K562 (cell line): ENCODE measurements around the gene LRCOL1. TPM values are rescaled to one million over a fixed set of nuclear protein-coding genes. Genes with fewer than 3 reads are reported as not detected.

Experiments used
- ATAC-seq: fragments of 200-7000 bp; cut with Tn5 transposase; 3 replicates; pipeline ENCODE4 v1.9.1; 2020; ENCODE audit warnings: moderate library complexity
- BruUV-seq: library from RNA; stranded (reverse); fragments of 400-500 nt; replicated peaks from 2 replicates; lab custom pipeline; 2021; lab: Mats Ljungman, UMichigan
- CTCF ChIA-PET: fragments of 300-600 bp; formaldehyde crosslinking; extraction: SDS; loops from one replicate; lab custom pipeline; 2021; ENCODE audit warnings: low intra/inter-chr PET ratio; lab: Yijun Ruan, JAX
- POLR2A ChIA-PET: fragments of 300-600, 350-650 bp; sonication (Branson Sonifier 250); formaldehyde crosslinking; extraction: SDS; loops from one replicate; lab custom pipeline; 2021; ENCODE audit warnings: antibody characterized with exemption, inconsistent platforms; lab: Yijun Ruan, JAX
- DNase-seq, 4 experiments: peaks; one replicate each; pipeline versions ENCODE4 v3.0.0 to v3.0.0-alpha.2; 2011 to 2018; ENCODE audit warnings: low spot score in 3 of 4, mixed read lengths in 3 of 4; ENCODE audit errors: extremely low read depth in 1 of 4
- FAIRE-seq: peaks from 2 replicates; lab custom pipeline; 2011; peaks lifted over from hg19 to GRCh38; lab: Jason Lieb, UNC
- H2AFZ ChIP-seq: 2 replicates; pipeline ENCODE4 v1.6.0; 2011; ENCODE audit warnings: low read depth, low read length, control low read depth, inconsistent platforms
- H3K27ac ChIP-seq: fragments of 200-600 bp; 3 replicates; pipeline ENCODE4 v1.8.0; 2011; ENCODE audit warnings: low read depth, mild to moderate bottlenecking, control low read depth, inconsistent platforms, low read length, moderate library complexity, mixed read lengths; ENCODE audit errors: extremely low read depth
- H3K27me3 ChIP-seq, 2 experiments: fragments of 300-600 bp in 1 of 2; 2 replicates in 1 of 2; 3 replicates in 1 of 2; pipeline versions ENCODE4 v1.6.0 to v1.8.0; 2011; ENCODE audit warnings: inconsistent platforms in 2 of 2, low read length in 2 of 2, mild to moderate bottlenecking in 1 of 2, mixed read lengths in 1 of 2, moderate library complexity in 1 of 2; ENCODE audit not compliant: control insufficient read depth in 2 of 2, insufficient read depth in 2 of 2
- H3K36me3 ChIP-seq: fragments of 300-600 bp; 3 replicates; pipeline ENCODE4 v1.8.0; 2011; ENCODE audit warnings: mild to moderate bottlenecking, low read length, inconsistent platforms; ENCODE audit not compliant: control insufficient read depth, insufficient read depth
- H3K4me1 ChIP-seq, 2 experiments: fragments of 200-600 bp in 1 of 2; replicated peaks in 1 of 2; 2 replicates in 1 of 2; 3 replicates in 1 of 2; pipeline versions ENCODE4 v1.5.1 to v1.8.0; 2011; ENCODE audit warnings: inconsistent platforms in 2 of 2, low read length in 2 of 2, mild to moderate bottlenecking in 1 of 2, mixed read lengths in 1 of 2, moderate library complexity in 1 of 2; ENCODE audit not compliant: control insufficient read depth in 2 of 2, insufficient read depth in 2 of 2
- H3K4me2 ChIP-seq: 2 replicates; pipeline ENCODE4 v1.6.1; 2011; ENCODE audit warnings: low read length, control low read depth, inconsistent platforms, mixed read lengths; ENCODE audit not compliant: insufficient read depth
- H3K4me3 ChIP-seq: fragments of 200-600 bp; sonication (generic), shearing (Covaris generic); 2 replicates; pipeline ENCODE4 v1.5.1; 2016; ENCODE audit warnings: control low read depth, inconsistent platforms
- H3K79me2 ChIP-seq: fragments of 200-600 bp; 3 replicates; pipeline ENCODE4 v1.8.0; 2011; ENCODE audit warnings: low read length, inconsistent platforms; ENCODE audit not compliant: control insufficient read depth, insufficient read depth
- H3K9ac ChIP-seq, 2 experiments: 2 replicates each; pipeline versions ENCODE4 v1.6.0 to v1.6.1; 2011; ENCODE audit warnings: low read depth in 2 of 2, low read length in 2 of 2, control low read depth in 1 of 2, inconsistent platforms in 1 of 2, mild to moderate bottlenecking in 1 of 2, mixed read lengths in 1 of 2; ENCODE audit not compliant: insufficient read depth in 1 of 2
- H3K9me1 ChIP-seq: one replicate; pipeline ENCODE4 v1.6.0; 2011; ENCODE audit warnings: inconsistent platforms, mild to moderate bottlenecking, low read length, moderate library complexity; ENCODE audit not compliant: control insufficient read depth, insufficient read depth
- H3K9me3 ChIP-seq: replicated peaks from 2 replicates; pipeline ENCODE4 v1.5.1; 2011; ENCODE audit warnings: low read depth, low read length, inconsistent platforms; ENCODE audit not compliant: control insufficient read depth, insufficient read depth
- H4K20me1 ChIP-seq: replicated peaks from 2 replicates; pipeline ENCODE4 v1.6.1; 2011; ENCODE audit warnings: low read length, inconsistent platforms, mixed read lengths; ENCODE audit not compliant: control insufficient read depth, insufficient read depth
- ELF1 ChIP-seq: fragments of 200-800 bp; sonication (Bioruptor generic); IDR thresholded peaks from 2 replicates; pipeline ENCODE4 v1.6.1; 2016; ENCODE audit warnings: missing genetic modification characterization, missing compliant biosample characterization
- NUFIP1 ChIP-seq: fragments of 450-650 bp; IDR thresholded peaks from 2 replicates; pipeline ENCODE4 v1.6.1; 2018; ENCODE audit not compliant: partially characterized antibody
- POLR3A ChIP-seq: IDR thresholded peaks from 2 replicates; pipeline ENCODE4 v1.6.1; 2011; ENCODE audit warnings: borderline replicate concordance, mild to moderate bottlenecking, moderate library complexity; ENCODE audit not compliant: insufficient read length, insufficient read depth; ENCODE audit errors: extremely low read depth
- SETDB1 ChIP-seq: IDR thresholded peaks from one replicate; pipeline ENCODE4 v1.6.1; 2012; ENCODE audit warnings: low read length, control low read depth, inconsistent platforms
- SRF ChIP-seq, 2 experiments: fragments of 250-450, 450-650 bp in 1 of 2; sonication (Bioruptor Pico) in 1 of 2; sonication (generic) in 1 of 2; formaldehyde crosslinking; IDR thresholded peaks; 2 replicates each; pipeline versions ENCODE4 v1.5.0 to v1.5.1; 2020 to 2022; ENCODE audit warnings: mild to moderate bottlenecking in 1 of 2, missing genetic modification reagents in 1 of 2
- U2AF2 ChIP-seq: fragments of 200-400 bp; formaldehyde crosslinking; optimal IDR thresholded peaks from 2 replicates; pipeline ENCODE3; 2017; ENCODE audit warnings: low read depth, mild to moderate bottlenecking, low read length
- ZBTB7A ChIP-seq: IDR thresholded peaks from 2 replicates; pipeline ENCODE4 v1.6.1; 2011; ENCODE audit warnings: low read depth, mild to moderate bottlenecking, low read length, moderate library complexity, borderline replicate concordance; ENCODE audit not compliant: control insufficient read depth
- ZNF224 ChIP-seq: sonication (generic); formaldehyde crosslinking; IDR thresholded peaks from 2 replicates; pipeline ENCODE4 v1.8.0; 2022; ENCODE audit warnings: mild to moderate bottlenecking, missing genetic modification reagents
- ZNF695 ChIP-seq: fragments of 450-650 bp; formaldehyde crosslinking; IDR thresholded peaks from 2 replicates; pipeline ENCODE4 v1.4.0; 2020; ENCODE audit warnings: mild to moderate bottlenecking, moderate library complexity
- WGBS: fragments of 100-300 bp; shearing (Covaris generic); methylation state at CpG from one replicate; pipeline ENCODE4 v1.1.6; 2016; ENCODE audit warnings: low coverage, mixed read lengths; ENCODE audit not compliant: insufficient coverage; ENCODE audit errors: missing lambda C conversion rate; 5-methylcytosine and 5-hydroxymethylcytosine counted together
- in situ Hi-C: fragments of 300-500 bp; cut with MboI; formaldehyde crosslinking; loops from 4 replicates; pipeline ENCODE4 v1.15.0; 2018; ENCODE audit warnings: inconsistent platforms, mixed read lengths
- intact Hi-C: fragments of 100-400 bp; cut with micrococcal nuclease; formaldehyde crosslinking; loops from 2 replicates; pipeline ENCODE4 v1.14.2; 2022
- polyA plus RNA-seq, 8 experiments: library from polyadenylated mRNA; depleted of rRNA in 4 of 8; stranded (reverse) in 5 of 8; unstranded in 3 of 8; fragments of >200 nt; fragmentation: Nextera tagmentation in 2 of 8; fragmentation: Illumina TruSeq in 1 of 8; extraction: Ambion mirVana in 2 of 8; extraction: Trizol in 1 of 8; gene quantifications; 2 replicates each; pipeline versions ENCODE4 v1.2.1 to v1.2.3, GENCODE V29; 2011 to 2014; ENCODE audit warnings: inconsistent platforms in 1 of 8, missing spikeins in 1 of 8
- total RNA-seq, 7 experiments: library from RNA; depleted of rRNA in 6 of 7; stranded (reverse); fragments of >200 nt in 6 of 7; fragmentation: Illumina TruSeq in 2 of 7; extraction: Trizol in 2 of 7; gene quantifications; 2 replicates each; pipeline versions ENCODE4 v1.2.1 to v1.2.3, GENCODE V29; 2011 to 2021; ENCODE audit warnings: low replicate concordance in 1 of 7
- TF ChIP-seq, protein P1 (sequence below): fragments of 450-650 bp; IDR thresholded peaks from 2 replicates; pipeline ENCODE4 v1.6.1; 2014; ENCODE audit warnings: low read depth, mild to moderate bottlenecking, moderate library complexity, borderline replicate concordance

The LRCOL1 gene
- total and polyA plus RNA-seq, 9 of the 15 experiments (the other 6 are each of a cell fraction or from before 2014, with no cell fraction given), result not detected

DNA sequence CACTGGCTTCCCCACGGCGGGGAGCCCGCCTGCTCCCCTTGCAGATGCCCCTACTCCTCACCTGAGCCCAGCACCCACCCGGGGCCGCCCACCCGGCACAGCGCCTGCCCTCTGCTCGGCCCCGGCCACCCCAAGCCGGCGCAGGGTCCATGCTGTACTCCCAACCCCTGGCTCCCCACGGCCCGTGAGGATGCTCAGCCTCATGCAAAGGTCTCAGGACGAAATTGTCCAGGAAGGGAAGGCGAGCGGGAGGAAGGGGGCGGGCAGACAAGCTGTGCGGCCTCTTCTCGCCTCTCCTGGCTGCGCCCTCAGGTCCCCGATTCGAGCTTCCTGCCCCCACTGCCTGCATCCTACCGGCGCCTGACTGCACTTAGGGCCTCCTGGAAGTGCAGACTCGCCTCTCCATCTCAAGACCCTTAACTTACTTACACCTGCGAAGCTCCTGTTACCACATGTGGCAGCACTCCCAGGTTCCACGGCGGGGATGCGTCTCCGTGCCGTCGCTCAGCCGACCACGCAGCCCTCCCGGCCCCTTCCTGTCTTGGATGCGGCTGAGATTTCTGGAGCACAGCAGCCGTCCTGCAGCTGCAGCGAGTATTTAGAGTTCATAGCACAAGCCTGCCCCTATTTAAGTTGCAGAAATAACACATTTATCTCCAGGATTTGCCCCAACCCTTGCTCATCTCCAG is 18.0 kb downstream of the LRCOL1 start:
- Histone ChIP-seq H3K27me3 (peaks cover 38 to 65% of the 10 kb centered on the region in 2 experiments), H3K27ac (no peak overlapping the region), H3K9me3 (no peaks in the 10 kb centered on the region; the same call in 1 of the 2 replicates), H3K9ac (no peak overlapping the region), H3K9me1 (no peaks in the 10 kb centered on the region), H3K4me1 (peaks cover 0 to 38% of the 10 kb centered on the region in 2 experiments; a peak in 2 of 5 replicates), H3K79me2 (no peaks in the 10 kb centered on the region), H3K4me2 (no peak overlapping the region), H2AFZ (no peak overlapping the region)
- in situ Hi-C loops (no loop called here), intact Hi-C loops (no loop called here)
- ATAC-seq, result no peak
- POLR2A ChIA-PET, result no interaction called here
- CTCF ChIA-PET, result no interaction called here
- 9% methylated on average over 10 of the region's 38 CpGs for WGBS
- no TSS peak for BruUV-seq
- no peak for DNase-seq
- no peak for TF ChIP-seq ELF1 (tag)
- TF ChIP-seq, all 486 proteins: peak for 0
- H4K20me1 ChIP-seq, result 0 out of 2 replicates have a peak, but pooled peaks cover 9% of the 10 kb centered on the region
- no peak overlapping the region for H3K4me3 ChIP-seq
- no peaks in the 10 kb centered on the region for H3K36me3 ChIP-seq
- no peak for FAIRE-seq

DNA sequence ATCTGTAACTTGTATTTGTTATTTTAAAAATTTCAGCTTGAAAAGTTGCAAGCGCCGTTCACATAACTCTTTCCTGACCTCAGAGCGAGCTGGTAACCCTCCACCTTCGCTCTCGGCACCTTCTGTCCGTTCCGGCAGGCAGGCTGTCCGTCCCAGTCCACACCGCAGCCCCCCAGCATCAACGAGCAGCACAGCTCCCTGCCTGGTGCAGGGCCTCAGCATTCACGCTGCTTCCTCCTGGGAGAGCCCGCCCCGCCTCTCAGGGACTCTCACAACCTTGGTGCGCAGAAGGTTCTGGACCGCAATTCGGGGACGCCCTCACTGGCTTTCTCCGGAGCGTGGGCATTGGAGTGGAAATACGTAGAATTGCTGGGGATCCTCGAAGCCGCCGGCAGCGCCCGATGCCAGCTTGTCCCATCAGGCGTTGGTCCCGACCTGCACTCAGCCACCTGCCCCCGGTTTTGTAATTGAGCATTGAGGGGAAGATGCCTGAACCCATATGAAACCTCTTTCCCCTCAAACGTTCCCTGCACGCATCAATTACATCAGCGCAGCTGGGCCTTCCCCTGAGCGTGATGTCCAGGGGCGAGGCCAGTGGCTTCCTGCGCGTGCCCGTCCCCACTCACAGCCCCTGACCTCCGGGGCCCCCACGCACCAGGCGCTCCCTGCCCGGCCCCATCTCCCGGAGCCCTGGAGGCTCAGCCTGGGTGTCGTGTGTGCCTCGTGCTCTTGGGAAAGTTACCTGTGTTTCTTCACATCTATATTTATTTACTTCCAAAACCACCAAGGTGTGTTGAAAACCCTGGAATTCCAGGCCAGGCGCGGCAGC is 19.1 kb downstream of the LRCOL1 start:
- 8% methylated on average over 45 of the region's 45 CpGs for WGBS
- Histone ChIP-seq H3K4me3 (no peak overlapping the region), H3K36me3 (no peaks in the 10 kb centered on the region), H3K9me1 (no peaks in the 10 kb centered on the region), H3K27me3 (peaks cover 36 to 62% of the 10 kb centered on the region in 2 experiments), H3K4me1 (peaks cover 0 to 36% of the 10 kb centered on the region in 2 experiments; a peak in 2 of 5 replicates), H3K9ac (no peak overlapping the region), H2AFZ (no peak overlapping the region), H3K27ac (no peak overlapping the region), H3K4me2 (no peak overlapping the region), H3K79me2 (no peaks in the 10 kb centered on the region), H3K9me3 (no peaks in the 10 kb centered on the region; the same call in 1 of the 2 replicates), H4K20me1 (0 out of 2 replicates have a peak, but pooled peaks cover 9% of the 10 kb centered on the region)
- ChIA-PET POLR2A (interaction anchor here (0.7 to 0.8 kb wide), 3 partner anchors 22 to 243 kb away, joined by 3 to 4 read pairs (median 4); no protein-coding TSS in a partner anchor), CTCF (no interaction called here)
- BruUV-seq, result no TSS peak
- ATAC-seq, result no peak
- FAIRE-seq, result no peak
- no peak for DNase-seq
- in situ Hi-C loops, result no loop called here
- intact Hi-C loops, result no loop called here
- TF ChIP-seq, protein P1, sequence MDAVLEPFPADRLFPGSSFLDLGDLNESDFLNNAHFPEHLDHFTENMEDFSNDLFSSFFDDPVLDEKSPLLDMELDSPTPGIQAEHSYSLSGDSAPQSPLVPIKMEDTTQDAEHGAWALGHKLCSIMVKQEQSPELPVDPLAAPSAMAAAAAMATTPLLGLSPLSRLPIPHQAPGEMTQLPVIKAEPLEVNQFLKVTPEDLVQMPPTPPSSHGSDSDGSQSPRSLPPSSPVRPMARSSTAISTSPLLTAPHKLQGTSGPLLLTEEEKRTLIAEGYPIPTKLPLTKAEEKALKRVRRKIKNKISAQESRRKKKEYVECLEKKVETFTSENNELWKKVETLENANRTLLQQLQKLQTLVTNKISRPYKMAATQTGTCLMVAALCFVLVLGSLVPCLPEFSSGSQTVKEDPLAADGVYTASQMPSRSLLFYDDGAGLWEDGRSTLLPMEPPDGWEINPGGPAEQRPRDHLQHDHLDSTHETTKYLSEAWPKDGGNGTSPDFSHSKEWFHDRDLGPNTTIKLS, result no peak
- TF ChIP-seq U2AF2 (no peak), POLR3A (no peak), NUFIP1 (no peak), ZBTB7A (no peak), ZNF224 (CRISPR knock-in tag) (no peak), SRF (CRISPR knock-in tag; IDR thresholded peaks at IDR 0.05) (no peak), SETDB1 (no peak), ZNF695 (CRISPR knock-in tag) (no peak)
